ENCODE measurements around the gene AGTR1. TPM values are rescaled to one million over a fixed set of nuclear protein-coding genes. Genes with fewer than 3 reads are reported as not detected.

Gene AGTR1
- total RNA-seq, 1 donor from 2014 or later = not detected

DNA sequence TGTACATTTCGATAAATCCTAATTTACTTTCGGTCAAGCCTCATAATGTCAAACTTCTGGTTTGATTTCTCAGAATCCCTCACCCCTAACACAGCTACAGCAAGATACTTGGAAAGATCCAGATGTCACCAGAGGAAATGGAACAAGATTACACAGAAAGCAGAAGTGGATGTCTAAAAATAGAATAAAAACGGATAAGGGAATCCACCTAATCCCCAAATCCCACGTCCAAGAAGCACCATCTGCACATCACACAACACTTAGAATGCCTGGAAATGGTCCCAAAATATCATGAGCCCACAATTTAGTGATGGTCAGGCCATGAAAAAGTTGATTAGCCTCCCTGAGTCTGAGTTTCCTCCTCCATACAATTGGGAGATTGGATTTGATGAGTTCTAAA lies 61.7 kb downstream of the AGTR1 start:
- TF ChIP-seq EZH2phosphoT487 (IDR thresholded peaks at IDR 0.05) (no peak), EZH2 (IDR thresholded peaks at IDR 0.05) (no peak)
- TF ChIP-seq, protein P1, sequence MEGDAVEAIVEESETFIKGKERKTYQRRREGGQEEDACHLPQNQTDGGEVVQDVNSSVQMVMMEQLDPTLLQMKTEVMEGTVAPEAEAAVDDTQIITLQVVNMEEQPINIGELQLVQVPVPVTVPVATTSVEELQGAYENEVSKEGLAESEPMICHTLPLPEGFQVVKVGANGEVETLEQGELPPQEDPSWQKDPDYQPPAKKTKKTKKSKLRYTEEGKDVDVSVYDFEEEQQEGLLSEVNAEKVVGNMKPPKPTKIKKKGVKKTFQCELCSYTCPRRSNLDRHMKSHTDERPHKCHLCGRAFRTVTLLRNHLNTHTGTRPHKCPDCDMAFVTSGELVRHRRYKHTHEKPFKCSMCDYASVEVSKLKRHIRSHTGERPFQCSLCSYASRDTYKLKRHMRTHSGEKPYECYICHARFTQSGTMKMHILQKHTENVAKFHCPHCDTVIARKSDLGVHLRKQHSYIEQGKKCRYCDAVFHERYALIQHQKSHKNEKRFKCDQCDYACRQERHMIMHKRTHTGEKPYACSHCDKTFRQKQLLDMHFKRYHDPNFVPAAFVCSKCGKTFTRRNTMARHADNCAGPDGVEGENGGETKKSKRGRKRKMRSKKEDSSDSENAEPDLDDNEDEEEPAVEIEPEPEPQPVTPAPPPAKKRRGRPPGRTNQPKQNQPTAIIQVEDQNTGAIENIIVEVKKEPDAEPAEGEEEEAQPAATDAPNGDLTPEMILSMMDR (IDR thresholded peaks at IDR 0.05) = no peak
- no peak overlapping the region for H3K4me2 ChIP-seq

DNA sequence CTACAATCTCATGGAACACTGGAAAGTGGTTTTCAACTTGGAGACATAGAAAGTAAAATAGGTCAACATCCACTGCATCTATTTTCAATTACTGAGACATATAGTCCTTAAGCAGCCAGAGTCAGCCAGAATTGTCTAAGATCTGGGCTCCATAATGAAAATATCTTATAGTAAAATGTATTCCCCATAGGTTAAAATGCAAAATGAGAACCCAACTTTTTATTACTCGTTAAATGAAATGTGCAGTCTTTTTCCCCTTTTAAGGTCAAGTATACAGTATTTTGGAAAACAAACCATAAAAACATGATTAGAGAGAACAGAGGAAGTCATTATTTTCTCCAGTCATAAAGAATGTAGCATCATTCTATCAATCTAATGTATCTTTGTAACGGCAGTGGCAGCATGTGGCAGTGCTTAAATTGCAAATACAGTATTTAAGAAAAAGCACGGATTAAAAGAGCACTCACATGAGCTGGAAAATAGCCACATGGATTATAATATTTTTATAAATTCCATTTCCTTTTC lies 65.5 kb downstream of the AGTR1 start:
- peaks cover 2% of the 10 kb centered on the region for H3K4me1 Mint-ChIP-seq
- H3K36me3 Mint-ChIP-seq = no peaks in the 10 kb centered on the region
- H4K20me1 ChIP-seq (ENCODE audit: low read depth) = no peaks in the 10 kb centered on the region
- H3K9me3 ChIP-seq (ENCODE audit: low read depth) = no peaks in the 10 kb centered on the region
- no peak overlapping the region for H2AFZ ChIP-seq (replicated peaks)
- no peak overlapping the region for H3K4me2 ChIP-seq
- no peaks in the 10 kb centered on the region for H3K27me3 Mint-ChIP-seq (ENCODE audit: insufficient read depth, low read depth)
- H3K4me3 Mint-ChIP-seq = no peak overlapping the region
- no peak for TF ChIP-seq EZH2 (IDR thresholded peaks at IDR 0.05)
- no peak for TF ChIP-seq EZH2phosphoT487 (IDR thresholded peaks at IDR 0.05)
- TF ChIP-seq, protein P1 (IDR thresholded peaks at IDR 0.05) = no peak
- no peaks in the 10 kb centered on the region for H3K79me2 ChIP-seq (ENCODE audit: low read depth)
- no peak overlapping the region for H3K27ac ChIP-seq
- DNase-seq (ENCODE audit: low spot score) = no peak
- no peak overlapping the region for H3K9ac ChIP-seq
- peaks cover 6% of the 10 kb centered on the region for H3K4me1 ChIP-seq
- H3K9me3 Mint-ChIP-seq = peaks cover 2% of the 10 kb centered on the region
- H3K27ac Mint-ChIP-seq = no peak overlapping the region
- H3K36me3 ChIP-seq = no peaks in the 10 kb centered on the region
- H3K27me3 ChIP-seq = no peaks in the 10 kb centered on the region
- no peak overlapping the region for H3K4me3 ChIP-seq
- H3F3A ChIP-seq (ENCODE audit: low read depth) = no peaks in the 10 kb centered on the region

More for the DNA sequence above, 61.7 kb downstream of the AGTR1 start:
- H3K27ac Mint-ChIP-seq = no peak overlapping the region
- H3K27me3 ChIP-seq = no peaks in the 10 kb centered on the region
- H3K9me3 ChIP-seq (ENCODE audit: low read depth) = no peaks in the 10 kb centered on the region
- H3K36me3 ChIP-seq = no peaks in the 10 kb centered on the region
- no peak overlapping the region for H3K4me3 Mint-ChIP-seq
- no peak overlapping the region for H3K27ac ChIP-seq
- peaks cover 4% of the 10 kb centered on the region for H3F3A ChIP-seq (ENCODE audit: low read depth)
- H3K4me1 Mint-ChIP-seq = peaks cover 16% of the 10 kb centered on the region
- peaks cover 3% of the 10 kb centered on the region for H3K27me3 Mint-ChIP-seq (ENCODE audit: insufficient read depth, low read depth)
- H3K4me3 ChIP-seq = no peak overlapping the region
- no peak overlapping the region for H3K9ac ChIP-seq
- H3K4me1 ChIP-seq = peaks cover 23% of the 10 kb centered on the region
- no peaks in the 10 kb centered on the region for H3K79me2 ChIP-seq (ENCODE audit: low read depth)
- no peaks in the 10 kb centered on the region for H4K20me1 ChIP-seq (ENCODE audit: low read depth)
- peaks cover 5% of the 10 kb centered on the region for H3K9me3 Mint-ChIP-seq
- no peak overlapping the region for H2AFZ ChIP-seq (replicated peaks)
- H3K36me3 Mint-ChIP-seq = no peaks in the 10 kb centered on the region
- DNase-seq (ENCODE audit: low spot score) = no peak

DNA sequence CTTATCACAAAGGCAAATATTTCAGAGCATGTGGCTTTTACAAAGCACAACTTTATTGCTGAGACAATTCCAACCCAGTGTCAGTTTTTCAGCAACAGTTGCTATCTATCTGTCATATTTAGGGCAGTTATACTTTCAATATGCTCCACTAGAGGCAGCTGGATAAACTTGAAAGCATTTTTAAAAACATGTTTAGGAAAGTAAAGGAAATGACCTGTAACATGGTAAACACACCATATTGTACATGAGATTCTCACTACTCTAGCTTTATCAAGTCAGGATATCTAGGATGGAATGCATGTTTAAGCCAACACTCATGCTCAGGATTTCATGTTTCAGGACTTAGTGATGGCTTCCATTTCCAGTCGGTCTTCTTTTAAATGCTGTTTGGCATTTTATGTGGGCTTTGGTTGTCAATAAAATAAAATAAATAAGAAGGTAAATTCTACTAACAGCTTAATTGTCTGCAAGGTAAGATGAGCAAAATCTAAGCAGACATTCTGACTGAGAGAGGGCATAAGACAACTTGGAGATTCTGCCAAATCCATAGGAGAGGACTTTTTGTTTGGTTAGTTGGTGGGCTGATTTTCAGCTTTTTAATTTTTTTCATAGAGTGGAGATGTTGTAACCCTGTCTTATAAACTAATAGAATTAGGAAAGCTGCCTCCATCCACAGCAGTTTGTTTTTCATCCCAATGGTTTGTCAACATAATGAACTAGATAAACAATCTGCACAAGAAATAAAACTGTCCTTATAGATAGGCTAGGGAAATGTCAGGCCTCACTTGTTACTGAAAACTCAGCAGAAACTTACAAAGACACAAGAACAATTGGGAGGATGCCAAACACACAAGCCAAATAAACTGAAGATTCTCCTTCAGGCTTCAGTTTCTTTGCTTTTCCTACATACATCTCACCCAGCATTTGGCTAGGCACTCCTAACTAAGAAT lies 66.6 kb downstream of the AGTR1 start:
- no peaks in the 10 kb centered on the region for H3K27me3 ChIP-seq
- no peak overlapping the region for H3K4me3 Mint-ChIP-seq
- H2AFZ ChIP-seq (replicated peaks) = no peak overlapping the region
- no peak overlapping the region for H3K27ac Mint-ChIP-seq
- H3K4me3 ChIP-seq = no peak overlapping the region
- H3K4me1 Mint-ChIP-seq = no peaks in the 10 kb centered on the region
- no peak overlapping the region for H3K27ac ChIP-seq
- H3K4me1 ChIP-seq = no peaks in the 10 kb centered on the region
- H3K27me3 Mint-ChIP-seq (ENCODE audit: insufficient read depth, low read depth) = no peaks in the 10 kb centered on the region
- no peaks in the 10 kb centered on the region for H3K9me3 ChIP-seq (ENCODE audit: low read depth)
- no peaks in the 10 kb centered on the region for H3K36me3 ChIP-seq
- no peak for DNase-seq (ENCODE audit: low spot score)
- no peaks in the 10 kb centered on the region for H3K36me3 Mint-ChIP-seq
- no peaks in the 10 kb centered on the region for H3K79me2 ChIP-seq (ENCODE audit: low read depth)
- H3K4me2 ChIP-seq = no peak overlapping the region
- H3K9me3 Mint-ChIP-seq = peaks cover 2% of the 10 kb centered on the region
- no peak overlapping the region for H3K9ac ChIP-seq
- TF ChIP-seq, protein P1 (IDR thresholded peaks at IDR 0.05) = no peak
- TF ChIP-seq EZH2phosphoT487 (IDR thresholded peaks at IDR 0.05) = no peak
- TF ChIP-seq EZH2 (IDR thresholded peaks at IDR 0.05) = no peak
- H4K20me1 ChIP-seq (ENCODE audit: low read depth) = no peaks in the 10 kb centered on the region
- no peaks in the 10 kb centered on the region for H3F3A ChIP-seq (ENCODE audit: low read depth)

Measured in neural progenitor cell (in vitro differentiated cells).